H1 (cell line): ENCODE data around the gene NDUFAF3.

ENCODE experiments used
- CEBPB ChIP-seq: IDR thresholded peaks from 2 replicates; pipeline ENCODE4 v1.6.1; 2012; ENCODE audit warnings: low read depth, low read length
- EP300 ChIP-seq, 2 experiments: IDR thresholded peaks; 1 replicate in 1 of 2; 2 replicates in 1 of 2; pipeline ENCODE4 v1.6.1; 2011 to 2012; ENCODE audit warnings: low read depth in 2 of 2, low read length in 2 of 2, mild to moderate bottlenecking in 2 of 2, borderline replicate concordance in 1 of 2, inconsistent platforms in 1 of 2, moderate library complexity in 1 of 2
- KDM1A ChIP-seq: fragments of 200-600, 300-600 bp; sonication (generic); IDR thresholded peaks from 2 replicates; pipeline ENCODE4 v1.7.1; 2016; ENCODE audit warnings: mild to moderate bottlenecking, low read length, borderline replicate concordance
- MAFK ChIP-seq: IDR thresholded peaks from 2 replicates; pipeline ENCODE4 v1.6.1; 2012; ENCODE audit warnings: low read depth, mild to moderate bottlenecking, improper control_type of control experiment, low read length
- POLR2A ChIP-seq, 2 experiments: IDR thresholded peaks; 1 replicate in 1 of 2; 2 replicates in 1 of 2; pipeline ENCODE4 v1.6.1; 2011; ENCODE audit warnings: low read depth in 2 of 2, low read length in 2 of 2, mild to moderate bottlenecking in 2 of 2; ENCODE audit errors: control extremely low read depth in 1 of 2
- POLR2AphosphoS5 ChIP-seq: IDR thresholded peaks from 2 replicates; pipeline ENCODE4 v1.6.1; 2011; ENCODE audit warnings: low read depth, low read length
- RXRA ChIP-seq: IDR thresholded peaks from 2 replicates; pipeline ENCODE4 v1.6.1; 2011; ENCODE audit warnings: low read depth, mild to moderate bottlenecking, low read length, moderate library complexity; ENCODE audit not compliant: insufficient read depth
- SAP30 ChIP-seq: fragments of 300-600 bp; sonication (generic); IDR thresholded peaks from 2 replicates; pipeline ENCODE4 v1.7.1; 2012; ENCODE audit warnings: low read length, moderate library complexity, mild to moderate bottlenecking, inconsistent platforms; ENCODE audit not compliant: insufficient read depth, insufficient replicate concordance
- TCF12 ChIP-seq: IDR thresholded peaks from 2 replicates; pipeline ENCODE4 v1.6.1; 2011; ENCODE audit warnings: low read depth, mild to moderate bottlenecking, low read length
- ZNF274 ChIP-seq: IDR thresholded peaks from 2 replicates; pipeline ENCODE4 v1.7.0; 2012; ENCODE audit warnings: low read length, borderline replicate concordance; ENCODE audit errors: extremely low read depth
- TF ChIP-seq, protein P1 (sequence below), 3 experiments: IDR thresholded peaks; 1 replicate in 2 of 3; 2 replicates in 1 of 3; pipeline versions ENCODE4 v1.5.1 to v1.6.1; 2011; ENCODE audit warnings: low read length in 3 of 3, mild to moderate bottlenecking in 3 of 3, inconsistent platforms in 2 of 3, low read depth in 1 of 3, moderate library complexity in 1 of 3; ENCODE audit not compliant: insufficient read depth in 1 of 3; ENCODE audit errors: control extremely low read depth in 1 of 3

DNA sequence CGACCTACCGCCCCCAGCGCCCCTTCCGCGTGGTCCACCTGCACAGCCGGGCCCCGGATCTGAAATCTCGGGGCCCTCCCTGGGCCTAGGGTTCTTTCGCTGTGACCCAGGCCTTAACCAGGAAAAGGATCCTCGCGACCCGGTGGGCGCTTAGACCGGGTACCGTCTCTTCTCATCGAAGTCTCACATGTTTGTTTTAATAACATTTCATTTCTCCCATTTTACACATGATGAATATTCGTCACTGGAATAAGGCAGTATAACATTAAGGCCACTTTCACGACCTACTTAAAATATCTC lies 3.3 kb upstream of the NDUFAF3 start:
- TF ChIP-seq RXRA, result no peak
- TF ChIP-seq, protein P1, sequence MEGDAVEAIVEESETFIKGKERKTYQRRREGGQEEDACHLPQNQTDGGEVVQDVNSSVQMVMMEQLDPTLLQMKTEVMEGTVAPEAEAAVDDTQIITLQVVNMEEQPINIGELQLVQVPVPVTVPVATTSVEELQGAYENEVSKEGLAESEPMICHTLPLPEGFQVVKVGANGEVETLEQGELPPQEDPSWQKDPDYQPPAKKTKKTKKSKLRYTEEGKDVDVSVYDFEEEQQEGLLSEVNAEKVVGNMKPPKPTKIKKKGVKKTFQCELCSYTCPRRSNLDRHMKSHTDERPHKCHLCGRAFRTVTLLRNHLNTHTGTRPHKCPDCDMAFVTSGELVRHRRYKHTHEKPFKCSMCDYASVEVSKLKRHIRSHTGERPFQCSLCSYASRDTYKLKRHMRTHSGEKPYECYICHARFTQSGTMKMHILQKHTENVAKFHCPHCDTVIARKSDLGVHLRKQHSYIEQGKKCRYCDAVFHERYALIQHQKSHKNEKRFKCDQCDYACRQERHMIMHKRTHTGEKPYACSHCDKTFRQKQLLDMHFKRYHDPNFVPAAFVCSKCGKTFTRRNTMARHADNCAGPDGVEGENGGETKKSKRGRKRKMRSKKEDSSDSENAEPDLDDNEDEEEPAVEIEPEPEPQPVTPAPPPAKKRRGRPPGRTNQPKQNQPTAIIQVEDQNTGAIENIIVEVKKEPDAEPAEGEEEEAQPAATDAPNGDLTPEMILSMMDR (IDR thresholded peaks at IDR 0.05; ENCODE audit: control extremely low read depth in 1 of 3, insufficient read depth in 1 of 3, low read depth in 1 of 3, low read length in 3 of 3), result no peak
- TF ChIP-seq ZNF274, result no peak
- TF ChIP-seq EP300 (IDR thresholded peaks at IDR 0.05; ENCODE audit: borderline replicate concordance in 1 of 2, low read depth in 2 of 2, low read length in 2 of 2), result no peak
- TF ChIP-seq MAFK, result no peak
- TF ChIP-seq SAP30, result no peak
- no peak for TF ChIP-seq POLR2AphosphoS5
- TF ChIP-seq POLR2A (IDR thresholded peaks at IDR 0.05; ENCODE audit: control extremely low read depth in 1 of 2, low read depth in 2 of 2, low read length in 2 of 2), result no peak
- no peak for TF ChIP-seq TCF12
- TF ChIP-seq KDM1A, result no peak
- no peak for TF ChIP-seq CEBPB
